Measurements from ENCODE around the gene ACSM6.

The ACSM6 gene

GRCh38 chr10:95273393-95274312, 79.6 kb downstream of the ACSM6 start (continued):
- no peak for TF ChIP-seq CREB5 (CRISPR knock-in tag; IDR thresholded peaks at IDR 0.05; ENCODE audit: low read depth)
- no peak for TF ChIP-seq ZNF8 (CRISPR knock-in tag; IDR thresholded peaks at IDR 0.05)
- TF ChIP-seq SNAI2 (CRISPR knock-in tag; IDR thresholded peaks at IDR 0.05) = no peak
- no peak for TF ChIP-seq ARNTL (CRISPR knock-in tag; IDR thresholded peaks at IDR 0.05; ENCODE audit: borderline replicate concordance, low read depth)
- TF ChIP-seq ZNF70 (CRISPR knock-in tag; IDR thresholded peaks at IDR 0.05) = no peak
- no peak for TF ChIP-seq ESRRG (CRISPR knock-in tag; IDR thresholded peaks at IDR 0.05)
- no peak for TF ChIP-seq ZNF565 (CRISPR knock-in tag; conservative IDR thresholded peaks at IDR 0.05; ENCODE audit: low read depth)
- no peak for TF ChIP-seq GLIS3 (CRISPR knock-in tag; IDR thresholded peaks at IDR 0.05)
- no peak for TF ChIP-seq PATZ1 (CRISPR knock-in tag; IDR thresholded peaks at IDR 0.05; ENCODE audit: borderline replicate concordance)
- no peak for TF ChIP-seq TOX (CRISPR knock-in tag; IDR thresholded peaks at IDR 0.05; ENCODE audit: borderline replicate concordance)
- peak; percentile 80; the same call in 1 of the 2 replicates for TF ChIP-seq CSDC2 (CRISPR knock-in tag; IDR thresholded peaks at IDR 0.05)
- TF ChIP-seq ZC3H10 (CRISPR knock-in tag; IDR thresholded peaks at IDR 0.05) = no peak

- no peak for TF ChIP-seq CSDC2 (CRISPR knock-in tag; IDR thresholded peaks at IDR 0.05)
- peak; percentile 64 for TF ChIP-seq ISL1 (CRISPR knock-in tag; IDR thresholded peaks at IDR 0.05)
- peak; percentile 44 for ATAC-seq
These were observed 81.8 kb downstream of the ACSM6 start for GRCh38 chr10:95275726-95276366.

GRCh38 chr10:95276367-95277200, 82.5 kb downstream of the ACSM6 start:
- no peak; the same call in 2 of the 3 replicates for ATAC-seq
- no peak for TF ChIP-seq BACH2 (CRISPR knock-in tag; IDR thresholded peaks at IDR 0.05; ENCODE audit: borderline replicate concordance)
- TF ChIP-seq ISL1 (CRISPR knock-in tag; IDR thresholded peaks at IDR 0.05) = no peak
- no peak for TF ChIP-seq ZNF8 (CRISPR knock-in tag; IDR thresholded peaks at IDR 0.05)
- no peak for TF ChIP-seq ZNF70 (CRISPR knock-in tag; IDR thresholded peaks at IDR 0.05)
- TF ChIP-seq ZC3H10 (CRISPR knock-in tag; IDR thresholded peaks at IDR 0.05) = no peak
- no peak for TF ChIP-seq CREB5 (CRISPR knock-in tag; IDR thresholded peaks at IDR 0.05; ENCODE audit: low read depth)
- TF ChIP-seq OSR1 (CRISPR knock-in tag; IDR thresholded peaks at IDR 0.05) = no peak
- TF ChIP-seq ZFP3 (CRISPR knock-in tag; IDR thresholded peaks at IDR 0.05) = no peak
- no peak for TF ChIP-seq PPARA (CRISPR knock-in tag; IDR thresholded peaks at IDR 0.05; ENCODE audit: borderline replicate concordance)
- no peak for TF ChIP-seq ZNF565 (CRISPR knock-in tag; conservative IDR thresholded peaks at IDR 0.05; ENCODE audit: low read depth)
- no peak for TF ChIP-seq PATZ1 (CRISPR knock-in tag; IDR thresholded peaks at IDR 0.05; ENCODE audit: borderline replicate concordance)
- no peak for TF ChIP-seq CSDC2 (CRISPR knock-in tag; IDR thresholded peaks at IDR 0.05)
- TF ChIP-seq TOX (CRISPR knock-in tag; IDR thresholded peaks at IDR 0.05; ENCODE audit: borderline replicate concordance) = no peak
- no peak for TF ChIP-seq ARNTL (CRISPR knock-in tag; IDR thresholded peaks at IDR 0.05; ENCODE audit: borderline replicate concordance, low read depth)
- no peak for TF ChIP-seq RARB (CRISPR knock-in tag; IDR thresholded peaks at IDR 0.05)
- TF ChIP-seq ESRRG (CRISPR knock-in tag; IDR thresholded peaks at IDR 0.05) = no peak
